ENCODE measurements around the gene CREB3L4.

DNA sequence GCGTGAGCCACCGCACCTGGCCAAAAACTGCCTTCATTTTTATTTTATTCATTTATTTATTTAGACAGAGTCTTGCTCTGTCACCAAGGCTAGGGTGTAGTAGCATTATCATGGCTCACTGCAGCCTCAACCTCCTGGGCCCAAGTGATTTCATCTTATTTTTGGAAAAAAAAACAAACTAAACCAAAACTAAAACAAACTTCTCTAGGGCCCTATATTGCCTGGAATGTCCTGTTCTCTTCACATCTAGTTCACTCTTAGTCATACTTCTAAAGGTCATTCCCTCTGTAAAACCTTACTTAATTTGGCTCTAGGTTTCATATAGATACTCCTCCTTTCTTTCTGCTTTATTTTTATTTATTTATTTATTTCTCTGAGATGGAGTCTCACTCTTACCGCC lies 38.4 kb downstream of the CREB3L4 start:
- TF ChIP-seq RAD21 (IDR thresholded peaks at IDR 0.05; ENCODE audit: low read depth) = no peak
- no peak for TF ChIP-seq EGR1 (IDR thresholded peaks at IDR 0.05)
- TF ChIP-seq, protein P1, sequence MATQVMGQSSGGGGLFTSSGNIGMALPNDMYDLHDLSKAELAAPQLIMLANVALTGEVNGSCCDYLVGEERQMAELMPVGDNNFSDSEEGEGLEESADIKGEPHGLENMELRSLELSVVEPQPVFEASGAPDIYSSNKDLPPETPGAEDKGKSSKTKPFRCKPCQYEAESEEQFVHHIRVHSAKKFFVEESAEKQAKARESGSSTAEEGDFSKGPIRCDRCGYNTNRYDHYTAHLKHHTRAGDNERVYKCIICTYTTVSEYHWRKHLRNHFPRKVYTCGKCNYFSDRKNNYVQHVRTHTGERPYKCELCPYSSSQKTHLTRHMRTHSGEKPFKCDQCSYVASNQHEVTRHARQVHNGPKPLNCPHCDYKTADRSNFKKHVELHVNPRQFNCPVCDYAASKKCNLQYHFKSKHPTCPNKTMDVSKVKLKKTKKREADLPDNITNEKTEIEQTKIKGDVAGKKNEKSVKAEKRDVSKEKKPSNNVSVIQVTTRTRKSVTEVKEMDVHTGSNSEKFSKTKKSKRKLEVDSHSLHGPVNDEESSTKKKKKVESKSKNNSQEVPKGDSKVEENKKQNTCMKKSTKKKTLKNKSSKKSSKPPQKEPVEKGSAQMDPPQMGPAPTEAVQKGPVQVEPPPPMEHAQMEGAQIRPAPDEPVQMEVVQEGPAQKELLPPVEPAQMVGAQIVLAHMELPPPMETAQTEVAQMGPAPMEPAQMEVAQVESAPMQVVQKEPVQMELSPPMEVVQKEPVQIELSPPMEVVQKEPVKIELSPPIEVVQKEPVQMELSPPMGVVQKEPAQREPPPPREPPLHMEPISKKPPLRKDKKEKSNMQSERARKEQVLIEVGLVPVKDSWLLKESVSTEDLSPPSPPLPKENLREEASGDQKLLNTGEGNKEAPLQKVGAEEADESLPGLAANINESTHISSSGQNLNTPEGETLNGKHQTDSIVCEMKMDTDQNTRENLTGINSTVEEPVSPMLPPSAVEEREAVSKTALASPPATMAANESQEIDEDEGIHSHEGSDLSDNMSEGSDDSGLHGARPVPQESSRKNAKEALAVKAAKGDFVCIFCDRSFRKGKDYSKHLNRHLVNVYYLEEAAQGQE (IDR thresholded peaks at IDR 0.05; ENCODE audit: low read depth) = no peak
- TF ChIP-seq YY1 (IDR thresholded peaks at IDR 0.05; ENCODE audit: low read depth) = no peak
- no peak for TF ChIP-seq EP300 (IDR thresholded peaks at IDR 0.05; ENCODE audit: borderline replicate concordance)
- TF ChIP-seq, protein P2, sequence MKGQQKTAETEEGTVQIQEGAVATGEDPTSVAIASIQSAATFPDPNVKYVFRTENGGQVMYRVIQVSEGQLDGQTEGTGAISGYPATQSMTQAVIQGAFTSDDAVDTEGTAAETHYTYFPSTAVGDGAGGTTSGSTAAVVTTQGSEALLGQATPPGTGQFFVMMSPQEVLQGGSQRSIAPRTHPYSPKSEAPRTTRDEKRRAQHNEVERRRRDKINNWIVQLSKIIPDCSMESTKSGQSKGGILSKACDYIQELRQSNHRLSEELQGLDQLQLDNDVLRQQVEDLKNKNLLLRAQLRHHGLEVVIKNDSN (IDR thresholded peaks at IDR 0.05) = no peak
- TF ChIP-seq, protein P3, sequence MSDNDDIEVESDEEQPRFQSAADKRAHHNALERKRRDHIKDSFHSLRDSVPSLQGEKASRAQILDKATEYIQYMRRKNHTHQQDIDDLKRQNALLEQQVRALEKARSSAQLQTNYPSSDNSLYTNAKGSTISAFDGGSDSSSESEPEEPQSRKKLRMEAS (IDR thresholded peaks at IDR 0.05) = no peak
- TF ChIP-seq FOXM1 (IDR thresholded peaks at IDR 0.05; ENCODE audit: borderline replicate concordance, low read depth) = no peak

All from Ishikawa (cell line).